K562 (cell line): ENCODE measurements around the gene SLC3A2. TPM values are rescaled to one million over a fixed set of nuclear protein-coding genes. Genes with fewer than 3 reads are reported as not detected.

Experiments used
- ETV6 ChIP-seq, 3 experiments: fragments of 150-350 bp in 1 of 3; sonication (generic) in 1 of 3; formaldehyde crosslinking in 1 of 3; IDR thresholded peaks; 2 replicates each; pipeline versions ENCODE4 v1.6.1 to v1.8.0; 2014 to 2022; ENCODE audit warnings: borderline replicate concordance in 2 of 3, low read depth in 2 of 3, antibody characterized with exemption in 1 of 3, low read length in 1 of 3, mild to moderate bottlenecking in 1 of 3, missing genetic modification reagents in 1 of 3
- FOXP1 ChIP-seq: sonication (generic); formaldehyde crosslinking; IDR thresholded peaks from 2 replicates; pipeline ENCODE4 v1.8.0; 2022; ENCODE audit warnings: mild to moderate bottlenecking, missing genetic modification reagents
- GABPB1 ChIP-seq: sonication (generic); formaldehyde crosslinking; IDR thresholded peaks from 2 replicates; pipeline ENCODE4 v1.8.0; 2022; ENCODE audit warnings: mild to moderate bottlenecking, missing genetic modification reagents
- KLF1 ChIP-seq: fragments of 450-650 bp; IDR thresholded peaks from 2 replicates; pipeline ENCODE4 v1.6.1; 2016; ENCODE audit warnings: missing genetic modification characterization, missing compliant biosample characterization
- NRF1 ChIP-seq, 2 experiments: fragments of 450-650 bp; IDR thresholded peaks in 1 of 2; conservative IDR thresholded peaks in 1 of 2; 2 replicates each; pipeline ENCODE4 v1.6.1; 2014; ENCODE audit warnings: mild to moderate bottlenecking in 2 of 2
- RBM25 ChIP-seq: fragments of 200-400 bp; formaldehyde crosslinking; IDR thresholded peaks from 2 replicates; pipeline ENCODE4 v1.6.1; 2018; ENCODE audit warnings: low read length, low read depth, moderate library complexity; ENCODE audit not compliant: severe bottlenecking
- RFX1 ChIP-seq: fragments of 450-650 bp; IDR thresholded peaks from 2 replicates; pipeline ENCODE4 v1.6.1; 2016; ENCODE audit warnings: mild to moderate bottlenecking, moderate library complexity
- ZBTB7A ChIP-seq: IDR thresholded peaks from 2 replicates; pipeline ENCODE4 v1.6.1; 2011; ENCODE audit warnings: low read depth, mild to moderate bottlenecking, low read length, moderate library complexity, borderline replicate concordance; ENCODE audit not compliant: control insufficient read depth
- ZFP1 ChIP-seq: fragments of 450-650 bp; formaldehyde crosslinking; IDR thresholded peaks from 2 replicates; pipeline ENCODE4 v1.4.0; 2020; ENCODE audit warnings: mild to moderate bottlenecking, mixed read lengths
- ZNF239 ChIP-seq: fragments of 250-450 bp; sonication (Bioruptor Pico); IDR thresholded peaks from 2 replicates; pipeline ENCODE4 v1.4.0; 2020; ENCODE audit warnings: mild to moderate bottlenecking
- ZNF717 ChIP-seq: fragments of 250-450 bp; sonication (Bioruptor Pico); IDR thresholded peaks from 2 replicates; pipeline ENCODE4 v1.5.0; 2021
- polyA plus RNA-seq, 8 experiments: library from polyadenylated mRNA; depleted of rRNA in 4 of 8; stranded (reverse) in 5 of 8; unstranded in 3 of 8; fragments of >200 nt; fragmentation: Nextera tagmentation in 2 of 8; fragmentation: Illumina TruSeq in 1 of 8; extraction: Ambion mirVana in 2 of 8; extraction: Trizol in 1 of 8; gene quantifications; 2 replicates each; pipeline versions ENCODE4 v1.2.1 to v1.2.3, GENCODE V29; 2011 to 2014; ENCODE audit warnings: inconsistent platforms in 1 of 8, missing spikeins in 1 of 8
- total RNA-seq, 7 experiments: library from RNA; depleted of rRNA in 6 of 7; stranded (reverse); fragments of >200 nt in 6 of 7; fragmentation: Illumina TruSeq in 2 of 7; extraction: Trizol in 2 of 7; gene quantifications; 2 replicates each; pipeline versions ENCODE4 v1.2.1 to v1.2.3, GENCODE V29; 2011 to 2021; ENCODE audit warnings: low replicate concordance in 1 of 7
- TF ChIP-seq, protein P1 (sequence below): fragments of 250-450 bp; sonication (Bioruptor Pico); IDR thresholded peaks from 2 replicates; pipeline ENCODE4 v1.8.0; 2021; ENCODE audit warnings: borderline replicate concordance, mild to moderate bottlenecking, moderate library complexity; ENCODE audit not compliant: poor library complexity, severe bottlenecking
- TF ChIP-seq, protein P2 (sequence below), 2 experiments: fragments of 450-650 bp in 1 of 2; sonication (generic) in 1 of 2; formaldehyde crosslinking in 1 of 2; IDR thresholded peaks; 2 replicates each; pipeline versions ENCODE4 v1.7.1 to v1.9.0; 2016 to 2022; ENCODE audit warnings: inconsistent platforms in 1 of 2, mild to moderate bottlenecking in 1 of 2, missing genetic modification reagents in 1 of 2
- TF ChIP-seq, protein P3 (sequence below): IDR thresholded peaks from 2 replicates; pipeline ENCODE4 v1.6.1; 2011; ENCODE audit warnings: borderline replicate concordance, low read depth, mild to moderate bottlenecking, moderate library complexity, low read length; ENCODE audit not compliant: insufficient read depth, poor library complexity, severe bottlenecking

SLC3A2 gene
- total and polyA plus RNA-seq, 9 of the 15 experiments (the other 6 are each of a cell fraction or from before 2014, with no cell fraction given) = 20.0 to 296 (median 214) TPM

DNA sequence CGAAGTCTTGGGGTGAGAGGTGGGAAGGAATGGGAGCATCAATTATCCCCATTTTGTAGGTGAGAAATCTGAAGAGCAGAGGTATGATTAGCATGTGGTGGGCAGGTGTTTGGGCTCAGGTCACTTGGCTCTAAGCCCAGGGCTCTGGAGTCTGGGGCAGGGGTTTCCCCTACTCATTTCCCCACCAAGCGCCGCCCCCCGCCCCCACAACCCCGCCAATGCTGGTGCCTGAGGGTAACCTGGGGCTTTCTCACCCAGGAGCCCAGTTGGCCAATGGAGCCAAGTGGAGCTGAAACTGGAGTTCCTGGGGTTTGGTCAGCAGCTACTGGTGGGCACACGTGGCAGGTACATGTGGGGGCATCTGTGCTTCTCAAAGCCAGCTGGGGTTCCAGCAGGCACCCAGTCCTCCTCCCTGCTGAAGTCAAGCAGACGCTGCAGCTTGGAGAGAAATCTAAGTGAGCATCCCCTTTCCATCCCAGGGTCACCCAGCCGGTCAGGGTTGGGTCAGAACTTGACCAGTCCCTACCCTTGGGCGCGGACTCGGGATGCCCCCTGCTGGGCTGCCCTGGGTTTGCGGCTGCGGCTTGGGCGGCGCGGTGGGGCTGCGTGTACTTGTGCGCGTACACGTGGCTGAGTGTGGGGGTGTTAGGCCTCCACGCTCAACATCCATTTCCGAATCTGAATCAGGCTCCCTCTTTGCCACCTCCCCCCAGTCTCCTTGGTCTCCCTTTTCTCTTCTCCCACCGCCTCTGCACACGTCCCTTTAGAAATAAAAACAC lies 42.1 kb downstream of the SLC3A2 start (continued):
- TF ChIP-seq, protein P1, sequence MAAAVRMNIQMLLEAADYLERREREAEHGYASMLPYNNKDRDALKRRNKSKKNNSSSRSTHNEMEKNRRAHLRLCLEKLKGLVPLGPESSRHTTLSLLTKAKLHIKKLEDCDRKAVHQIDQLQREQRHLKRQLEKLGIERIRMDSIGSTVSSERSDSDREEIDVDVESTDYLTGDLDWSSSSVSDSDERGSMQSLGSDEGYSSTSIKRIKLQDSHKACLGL (CRISPR knock-in tag) = no peak
- TF ChIP-seq ZNF717 (CRISPR knock-in tag) (no peak), RFX1 (no peak), FOXP1 (CRISPR knock-in tag) (0 out of 2 replicates have a peak, but pooled peaks have one; percentile 38), KLF1 (tag) (no peak), RBM25 (no peak), ETV6 (IDR thresholded peaks at IDR 0.05; ENCODE audit: borderline replicate concordance in 1 of 2, low read depth in 2 of 2, low read length in 1 of 2) (no peak), ETV6 (CRISPR knock-in tag; IDR thresholded peaks at IDR 0.05; ENCODE audit: borderline replicate concordance) (no peak), ZFP1 (no peak), GABPB1 (CRISPR knock-in tag) (0 out of 2 replicates have a peak, but pooled peaks have one; percentile 47), NRF1 (conservative IDR thresholded peaks at IDR 0.05 in 1 of 2, IDR thresholded peaks at IDR 0.05 in 1 of 2) (peak in 1 of 2 experiments; percentile 27; a peak in 1 of 4 replicates), ZNF239 (no peak), ZBTB7A (peak; percentile 31; the same call in 1 of the 2 replicates)
- TF ChIP-seq, protein P2, sequence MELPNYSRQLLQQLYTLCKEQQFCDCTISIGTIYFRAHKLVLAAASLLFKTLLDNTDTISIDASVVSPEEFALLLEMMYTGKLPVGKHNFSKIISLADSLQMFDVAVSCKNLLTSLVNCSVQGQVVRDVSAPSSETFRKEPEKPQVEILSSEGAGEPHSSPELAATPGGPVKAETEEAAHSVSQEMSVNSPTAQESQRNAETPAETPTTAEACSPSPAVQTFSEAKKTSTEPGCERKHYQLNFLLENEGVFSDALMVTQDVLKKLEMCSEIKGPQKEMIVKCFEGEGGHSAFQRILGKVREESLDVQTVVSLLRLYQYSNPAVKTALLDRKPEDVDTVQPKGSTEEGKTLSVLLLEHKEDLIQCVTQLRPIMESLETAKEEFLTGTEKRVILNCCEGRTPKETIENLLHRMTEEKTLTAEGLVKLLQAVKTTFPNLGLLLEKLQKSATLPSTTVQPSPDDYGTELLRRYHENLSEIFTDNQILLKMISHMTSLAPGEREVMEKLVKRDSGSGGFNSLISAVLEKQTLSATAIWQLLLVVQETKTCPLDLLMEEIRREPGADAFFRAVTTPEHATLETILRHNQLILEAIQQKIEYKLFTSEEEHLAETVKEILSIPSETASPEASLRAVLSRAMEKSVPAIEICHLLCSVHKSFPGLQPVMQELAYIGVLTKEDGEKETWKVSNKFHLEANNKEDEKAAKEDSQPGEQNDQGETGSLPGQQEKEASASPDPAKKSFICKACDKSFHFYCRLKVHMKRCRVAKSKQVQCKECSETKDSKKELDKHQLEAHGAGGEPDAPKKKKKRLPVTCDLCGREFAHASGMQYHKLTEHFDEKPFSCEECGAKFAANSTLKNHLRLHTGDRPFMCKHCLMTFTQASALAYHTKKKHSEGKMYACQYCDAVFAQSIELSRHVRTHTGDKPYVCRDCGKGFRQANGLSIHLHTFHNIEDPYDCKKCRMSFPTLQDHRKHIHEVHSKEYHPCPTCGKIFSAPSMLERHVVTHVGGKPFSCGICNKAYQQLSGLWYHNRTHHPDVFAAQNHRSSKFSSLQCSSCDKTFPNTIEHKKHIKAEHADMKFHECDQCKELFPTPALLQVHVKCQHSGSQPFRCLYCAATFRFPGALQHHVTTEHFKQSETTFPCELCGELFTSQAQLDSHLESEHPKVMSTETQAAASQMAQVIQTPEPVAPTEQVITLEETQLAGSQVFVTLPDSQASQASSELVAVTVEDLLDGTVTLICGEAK (IDR thresholded peaks at IDR 0.05) = no peak
- TF ChIP-seq, protein P2 (CRISPR knock-in tag; IDR thresholded peaks at IDR 0.05) = no peak
- TF ChIP-seq, protein P3, sequence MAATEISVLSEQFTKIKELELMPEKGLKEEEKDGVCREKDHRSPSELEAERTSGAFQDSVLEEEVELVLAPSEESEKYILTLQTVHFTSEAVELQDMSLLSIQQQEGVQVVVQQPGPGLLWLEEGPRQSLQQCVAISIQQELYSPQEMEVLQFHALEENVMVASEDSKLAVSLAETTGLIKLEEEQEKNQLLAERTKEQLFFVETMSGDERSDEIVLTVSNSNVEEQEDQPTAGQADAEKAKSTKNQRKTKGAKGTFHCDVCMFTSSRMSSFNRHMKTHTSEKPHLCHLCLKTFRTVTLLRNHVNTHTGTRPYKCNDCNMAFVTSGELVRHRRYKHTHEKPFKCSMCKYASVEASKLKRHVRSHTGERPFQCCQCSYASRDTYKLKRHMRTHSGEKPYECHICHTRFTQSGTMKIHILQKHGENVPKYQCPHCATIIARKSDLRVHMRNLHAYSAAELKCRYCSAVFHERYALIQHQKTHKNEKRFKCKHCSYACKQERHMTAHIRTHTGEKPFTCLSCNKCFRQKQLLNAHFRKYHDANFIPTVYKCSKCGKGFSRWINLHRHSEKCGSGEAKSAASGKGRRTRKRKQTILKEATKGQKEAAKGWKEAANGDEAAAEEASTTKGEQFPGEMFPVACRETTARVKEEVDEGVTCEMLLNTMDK = peak; percentile 71
